ENCODE results near the gene OSBPL5.
"Not testable (repeated sequence)": the region's sequence is repeated elsewhere in the genome, so short reads cannot be mapped to it uniquely, and the experiment has no call there.

OSBPL5 gene

GRCh38 chr11:3074912-3075589, 90.1 kb downstream of the OSBPL5 start:
- no peaks in the 10 kb centered on the region for H3K9me3 ChIP-seq (ENCODE audit: insufficient read depth, low read length)
- H3K9ac ChIP-seq (ENCODE audit: insufficient read length, low read depth), result no peak overlapping the region
- no peaks in the 10 kb centered on the region for H3K36me3 ChIP-seq (ENCODE audit: insufficient read depth, insufficient read length, low read length)
- peaks cover 6% of the 10 kb centered on the region for H3K4me1 ChIP-seq (ENCODE audit: insufficient read depth, insufficient read length)
- TF ChIP-seq ZNF274 (IDR thresholded peaks at IDR 0.05; ENCODE audit: low read depth, low read length) (no peak), SUZ12 (IDR thresholded peaks at IDR 0.05; ENCODE audit: extremely low read depth, insufficient read depth, insufficient read length) (no peak), YY1 (IDR thresholded peaks at IDR 0.05; ENCODE audit: insufficient read depth, insufficient read length) (no peak)
- no peak for DNase-seq (ENCODE audit: low read depth, low spot score)
- no peak overlapping the region for H3K4me3 ChIP-seq (ENCODE audit: insufficient read length, low read depth)
- no peaks in the 10 kb centered on the region for H3K27me3 ChIP-seq (ENCODE audit: insufficient read depth, insufficient read length)

DNA sequence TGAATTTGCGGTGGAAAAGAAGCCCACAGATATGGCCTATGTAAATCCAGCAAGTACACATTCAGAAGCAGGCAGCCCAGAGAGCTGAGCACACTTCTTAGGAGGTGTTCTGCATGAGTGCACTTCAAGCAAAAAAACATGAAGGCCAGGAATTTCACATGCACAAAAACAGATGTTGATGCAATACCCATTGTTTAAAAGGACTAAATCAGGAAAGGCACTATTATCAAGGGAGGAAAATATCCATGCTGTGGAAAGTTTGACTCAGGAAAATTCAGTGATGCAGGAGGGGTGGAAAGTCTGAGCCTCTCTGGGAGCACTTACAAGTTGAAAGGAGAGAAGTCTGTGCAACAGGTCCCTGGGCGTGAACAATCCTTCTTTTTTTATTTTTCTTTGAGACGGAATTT, 92.1 kb downstream of the OSBPL5 start:
- H3K9me3 ChIP-seq (ENCODE audit: insufficient read depth, low read length), result no peaks in the 10 kb centered on the region
- H3K27me3 ChIP-seq (ENCODE audit: insufficient read depth, insufficient read length), result no peaks in the 10 kb centered on the region
- DNase-seq (ENCODE audit: low read depth, low spot score), result no peak
- TF ChIP-seq ZNF274 (IDR thresholded peaks at IDR 0.05; ENCODE audit: low read depth, low read length) (no peak), SUZ12 (IDR thresholded peaks at IDR 0.05; ENCODE audit: extremely low read depth, insufficient read depth, insufficient read length) (no peak), YY1 (IDR thresholded peaks at IDR 0.05; ENCODE audit: insufficient read depth, insufficient read length) (no peak)
- peaks cover 6% of the 10 kb centered on the region for H3K4me1 ChIP-seq (ENCODE audit: insufficient read depth, insufficient read length)
- no peaks in the 10 kb centered on the region for H3K36me3 ChIP-seq (ENCODE audit: insufficient read depth, insufficient read length, low read length)
- H3K4me3 ChIP-seq (ENCODE audit: insufficient read length, low read depth), result no peak overlapping the region
- no peak overlapping the region for H3K9ac ChIP-seq (ENCODE audit: insufficient read length, low read depth)

DNA sequence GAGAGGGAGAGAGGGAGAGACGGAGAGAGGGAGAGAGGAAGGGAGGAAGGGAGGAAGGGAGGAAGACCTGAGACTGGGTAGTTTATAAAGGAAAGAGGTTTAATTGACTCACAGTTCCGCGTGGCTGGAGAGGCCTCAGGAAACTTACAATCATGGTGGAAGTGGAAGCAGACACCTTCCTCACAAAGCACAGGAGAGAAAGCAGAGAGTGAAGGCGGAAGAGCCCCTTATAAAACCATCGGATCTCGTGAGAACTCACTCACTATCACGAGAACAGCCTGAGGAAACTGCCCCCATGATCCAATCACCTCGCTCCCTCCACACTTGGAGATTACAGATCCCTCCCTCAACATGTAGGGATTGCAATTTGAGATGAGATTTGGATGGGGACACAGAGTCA, 95.7 kb downstream of the OSBPL5 start:
- H3K27me3 ChIP-seq (ENCODE audit: insufficient read depth, insufficient read length), result no peaks in the 10 kb centered on the region
- H3K9me3 ChIP-seq (ENCODE audit: insufficient read depth, low read length), result peaks cover 28% of the 10 kb centered on the region
- no peak overlapping the region for H3K4me3 ChIP-seq (ENCODE audit: insufficient read length, low read depth)
- no peak for DNase-seq (ENCODE audit: low read depth, low spot score)
- no peak overlapping the region for H3K9ac ChIP-seq (ENCODE audit: insufficient read length, low read depth)
- no peaks in the 10 kb centered on the region for H3K4me1 ChIP-seq (ENCODE audit: insufficient read depth, insufficient read length)
- H3K36me3 ChIP-seq (ENCODE audit: insufficient read depth, insufficient read length, low read length), result no peaks in the 10 kb centered on the region
- no peak for TF ChIP-seq ZNF274 (IDR thresholded peaks at IDR 0.05; ENCODE audit: low read depth, low read length)
- TF ChIP-seq SUZ12 (IDR thresholded peaks at IDR 0.05; ENCODE audit: extremely low read depth, insufficient read depth, insufficient read length), result no peak
- TF ChIP-seq YY1 (IDR thresholded peaks at IDR 0.05; ENCODE audit: insufficient read depth, insufficient read length), result no peak

DNA sequence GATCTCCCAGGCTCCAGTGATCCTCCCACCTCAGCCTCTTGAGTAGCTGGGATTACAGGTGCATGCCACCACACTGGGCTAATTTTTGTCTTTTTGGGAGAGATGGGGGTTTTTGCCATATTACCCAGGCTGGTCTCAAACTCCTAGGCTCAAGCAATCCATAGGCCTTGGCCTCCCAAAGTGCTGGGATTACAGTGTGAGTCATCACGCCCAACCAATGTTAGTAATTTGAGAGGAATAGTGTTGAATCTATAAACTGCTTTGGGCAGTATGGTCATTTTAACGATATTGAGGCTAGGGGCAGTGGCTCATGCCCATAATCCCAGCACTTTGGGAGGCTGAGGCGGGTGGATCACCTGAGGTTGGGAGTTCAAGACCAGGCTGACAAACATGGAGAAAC, 98.8 kb downstream of the OSBPL5 start:
- H3K4me1 ChIP-seq (ENCODE audit: insufficient read depth, insufficient read length); H3K9ac ChIP-seq (ENCODE audit: insufficient read length, low read depth); H3K4me3 ChIP-seq (ENCODE audit: insufficient read length, low read depth); H3K27me3 ChIP-seq (ENCODE audit: insufficient read depth, insufficient read length); DNase-seq (ENCODE audit: low read depth, low spot score); H3K36me3 ChIP-seq (ENCODE audit: insufficient read depth, insufficient read length, low read length): not testable (repeated sequence)
- peaks cover 37% of the 10 kb centered on the region for H3K9me3 ChIP-seq (ENCODE audit: insufficient read depth, low read length)

GRCh38 chr11:3064709-3065108, 100.4 kb downstream of the OSBPL5 start:
- H3K36me3 ChIP-seq (ENCODE audit: insufficient read depth, insufficient read length, low read length); H3K4me1 ChIP-seq (ENCODE audit: insufficient read depth, insufficient read length); H3K4me3 ChIP-seq (ENCODE audit: insufficient read length, low read depth); H3K9ac ChIP-seq (ENCODE audit: insufficient read length, low read depth); DNase-seq (ENCODE audit: low read depth, low spot score); H3K27me3 ChIP-seq (ENCODE audit: insufficient read depth, insufficient read length): not testable (repeated sequence)
- peaks cover 37% of the 10 kb centered on the region for H3K9me3 ChIP-seq (ENCODE audit: insufficient read depth, low read length)

- H3K9ac ChIP-seq (ENCODE audit: insufficient read length, low read depth); H3K4me3 ChIP-seq (ENCODE audit: insufficient read length, low read depth); H3K4me1 ChIP-seq (ENCODE audit: insufficient read depth, insufficient read length); H3K36me3 ChIP-seq (ENCODE audit: insufficient read depth, insufficient read length, low read length); H3K27me3 ChIP-seq (ENCODE audit: insufficient read depth, insufficient read length): not testable (repeated sequence)
- peak; percentile 82 for DNase-seq (ENCODE audit: low read depth, low spot score)
- H3K9me3 ChIP-seq (ENCODE audit: insufficient read depth, low read length), result peaks cover 37% of the 10 kb centered on the region
Observed at GRCh38 chr11:3063876-3064275, 101.2 kb downstream of the OSBPL5 start.

GRCh38 chr11:3063432-3063831, 101.7 kb downstream of the OSBPL5 start:
- not testable (repeated sequence) for H3K27me3 ChIP-seq (ENCODE audit: insufficient read depth, insufficient read length); H3K36me3 ChIP-seq (ENCODE audit: insufficient read depth, insufficient read length, low read length); H3K4me3 ChIP-seq (ENCODE audit: insufficient read length, low read depth); H3K4me1 ChIP-seq (ENCODE audit: insufficient read depth, insufficient read length); DNase-seq (ENCODE audit: low read depth, low spot score); H3K9ac ChIP-seq (ENCODE audit: insufficient read length, low read depth)
- H3K9me3 ChIP-seq (ENCODE audit: insufficient read depth, low read length), result peaks cover 37% of the 10 kb centered on the region

DNA sequence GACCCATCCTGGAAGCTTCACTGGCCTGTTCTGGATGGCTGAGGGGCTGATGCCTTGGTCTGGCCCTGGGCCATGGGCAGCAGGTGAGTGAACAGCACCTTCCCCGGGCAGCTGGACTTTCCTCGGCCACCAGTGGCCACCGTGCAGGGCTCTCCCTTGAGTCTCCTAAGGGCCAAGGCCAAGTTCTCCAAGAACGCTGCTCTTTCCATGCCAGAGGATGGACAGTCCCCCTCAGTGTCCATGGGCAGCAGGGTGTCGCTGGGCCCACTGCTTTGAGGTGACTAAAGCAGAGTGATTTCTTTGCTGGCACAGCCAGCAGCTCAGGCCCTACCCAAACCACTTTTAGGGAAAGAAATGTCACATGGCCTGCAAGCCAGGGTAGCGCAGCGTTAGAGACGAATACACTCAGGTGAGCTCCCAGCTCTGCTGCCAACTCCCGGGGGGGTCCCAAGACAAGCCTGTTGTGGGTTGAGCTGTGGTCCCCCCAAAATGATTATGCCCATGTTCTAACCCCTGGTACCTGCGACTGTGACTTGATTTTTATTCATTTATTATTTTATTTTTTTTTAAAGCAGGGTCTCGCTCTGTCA, 104.6 kb downstream of the OSBPL5 start:
- no peak for TF ChIP-seq YY1 (IDR thresholded peaks at IDR 0.05; ENCODE audit: insufficient read depth, insufficient read length)
- no peak for TF ChIP-seq SUZ12 (IDR thresholded peaks at IDR 0.05; ENCODE audit: extremely low read depth, insufficient read depth, insufficient read length)
- no peak for TF ChIP-seq ZNF274 (IDR thresholded peaks at IDR 0.05; ENCODE audit: low read depth, low read length)
- Histone ChIP-seq H3K9ac (ENCODE audit: insufficient read length, low read depth) (no peak overlapping the region), H3K4me3 (ENCODE audit: insufficient read length, low read depth) (no peak overlapping the region), H3K4me1 (ENCODE audit: insufficient read depth, insufficient read length) (peaks cover 15% of the 10 kb centered on the region), H3K27me3 (ENCODE audit: insufficient read depth, insufficient read length) (no peaks in the 10 kb centered on the region), H3K9me3 (ENCODE audit: insufficient read depth, low read length) (peaks cover 20% of the 10 kb centered on the region), H3K36me3 (ENCODE audit: insufficient read depth, insufficient read length, low read length) (peaks cover 4% of the 10 kb centered on the region)
- no peak for DNase-seq (ENCODE audit: low read depth, low spot score)
